NCI-H2227 treated with DMSO at 0.1 percent for 48 hours (cell line): ENCODE results near the gene C11orf52.
A peak's percentile ranks its signal among the peaks of the same experiment; 100 is the strongest.
"Not testable (repeated sequence)": the region's sequence is repeated elsewhere in the genome, so short reads cannot be mapped to it uniquely, and the experiment has no call there.

Experiments
- DNase-seq: peaks from one replicate; lab custom pipeline; 2025; lab: John Stamatoyannopoulos, UW

Gene C11orf52

DNA sequence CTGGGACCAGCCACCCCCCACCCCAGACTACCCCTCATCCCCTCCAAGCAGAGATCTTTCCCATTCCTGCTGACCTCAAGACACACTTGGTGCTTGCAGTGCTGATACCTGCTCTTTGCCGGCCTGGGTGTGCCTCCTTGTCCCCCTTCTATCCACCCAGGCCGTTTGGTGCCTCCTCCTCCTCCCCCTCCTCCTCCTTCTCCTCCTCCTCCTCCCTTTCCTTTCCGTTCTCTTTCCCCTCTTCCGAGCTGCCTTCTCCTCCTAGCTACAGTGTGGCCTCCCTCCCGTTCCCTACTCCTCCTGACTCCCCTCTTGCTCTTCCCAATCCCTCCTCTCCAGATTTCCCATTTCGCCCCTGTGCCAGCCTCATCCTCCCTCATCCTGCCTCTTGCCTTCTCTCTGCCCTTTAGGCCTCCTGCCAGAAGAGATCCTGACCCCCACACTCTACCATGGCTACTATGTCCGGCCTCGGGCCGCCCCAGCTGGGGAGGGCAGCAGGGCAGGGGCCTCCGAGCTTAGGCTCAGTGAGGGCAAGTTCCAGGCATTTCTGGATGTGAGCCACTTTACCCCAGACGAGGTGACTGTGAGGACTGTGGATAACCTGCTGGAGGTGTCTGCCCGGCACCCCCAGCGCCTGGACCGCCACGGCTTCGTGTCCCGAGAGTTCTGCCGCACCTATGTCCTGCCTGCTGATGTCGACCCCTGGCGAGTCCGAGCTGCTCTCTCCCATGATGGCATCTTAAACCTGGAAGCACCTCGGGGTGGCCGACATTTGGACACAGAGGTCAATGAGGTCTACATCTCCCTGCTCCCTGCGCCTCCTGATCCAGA is 5.5 kb upstream of the C11orf52 start:
- no peak for DNase-seq

- DNase-seq: no peak
Measured at GRCh38 chr11:111913997-111914396, 4.7 kb upstream of the C11orf52 start.

DNA sequence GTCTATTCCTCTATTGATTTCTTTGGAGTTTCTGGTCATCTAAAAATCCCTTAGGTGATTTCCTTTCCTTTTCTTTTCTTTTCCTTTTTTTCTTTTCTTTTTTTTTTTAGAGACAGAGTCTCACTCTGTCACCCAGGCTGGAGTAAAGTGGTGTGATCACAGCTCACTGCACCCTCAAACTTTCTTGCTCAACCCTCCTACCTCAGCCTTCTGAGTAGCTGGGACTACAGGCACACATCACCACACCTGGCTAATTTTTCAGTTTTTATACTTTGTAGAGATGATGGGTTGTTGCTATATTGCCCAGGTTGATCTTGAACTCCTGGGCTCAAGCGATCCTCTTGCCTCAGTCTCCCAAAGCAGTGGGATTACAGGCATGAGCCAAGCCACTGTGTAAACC is 1.9 kb upstream of the C11orf52 start:
- DNase-seq: no peak

DNA sequence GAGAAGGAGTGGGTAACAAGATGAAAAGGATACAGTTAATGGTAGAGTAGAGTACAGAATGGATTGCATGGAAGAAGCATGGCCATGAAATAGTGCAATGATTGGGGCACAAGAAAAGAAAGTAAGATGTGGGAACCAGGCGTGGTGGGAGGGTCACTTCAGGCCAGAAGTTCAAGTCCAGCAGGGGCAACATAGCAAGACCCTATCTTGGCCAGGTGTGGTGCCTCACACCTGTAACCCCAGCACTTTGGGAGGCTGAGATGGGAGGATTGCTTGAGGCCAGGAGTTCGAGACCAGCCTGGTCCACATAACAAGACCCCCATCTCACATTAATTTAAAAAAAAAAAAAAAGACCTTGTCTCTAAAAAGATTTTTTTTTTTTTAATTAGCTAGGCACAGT is 1.4 kb upstream of the C11orf52 start:
- DNase-seq: no peak

GRCh38 chr11:111917788-111918187 is 925 bp upstream of the C11orf52 start:
- no peak for DNase-seq

DNA sequence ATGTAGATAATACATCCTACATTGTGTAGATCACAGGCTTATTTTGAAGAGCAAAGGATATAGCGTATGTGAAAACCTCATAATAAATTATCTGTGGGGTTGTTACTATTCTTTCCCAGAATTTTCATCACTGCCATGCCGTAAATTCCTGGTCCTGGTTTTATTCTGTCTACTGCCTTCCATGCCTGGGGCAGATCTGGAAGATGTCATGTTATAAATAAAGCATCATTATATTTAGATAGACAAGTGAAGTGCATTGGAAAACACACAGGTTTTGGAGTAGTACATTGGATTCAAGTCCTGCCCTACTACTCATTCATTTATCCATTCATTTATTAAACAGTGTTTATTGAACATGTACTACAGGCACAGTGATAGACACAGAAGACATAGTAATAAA is 2.2 kb downstream of the C11orf52 start:
- no peak for DNase-seq

- DNase-seq: no peak
Measured at GRCh38 chr11:111921541-111922230, 3.0 kb downstream of the C11orf52 start.

DNA sequence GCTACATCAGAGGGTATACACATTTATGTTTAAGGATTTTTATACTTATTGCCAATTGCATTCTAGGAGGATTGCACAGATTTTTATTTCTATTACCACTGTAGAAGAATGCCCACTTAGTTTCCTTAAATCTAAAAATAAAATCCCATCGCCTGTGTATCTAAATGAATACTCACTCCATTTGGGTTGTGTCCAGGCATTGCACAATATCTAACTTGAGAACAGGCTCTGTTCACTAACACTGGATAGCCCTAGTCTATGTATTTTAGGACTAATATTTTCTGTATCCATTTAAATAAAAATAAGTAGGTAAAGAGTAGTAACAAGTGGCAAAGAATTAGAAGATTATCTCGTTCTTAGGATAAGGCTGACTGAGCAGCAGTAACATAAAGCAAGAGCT is 4.1 kb downstream of the C11orf52 start:
- DNase-seq: no peak

GRCh38 chr11:111923351-111923788 is 4.7 kb downstream of the C11orf52 start:
- DNase-seq: no peak

- no peak for DNase-seq
Measured at GRCh38 chr11:111923951-111924350, 5.2 kb downstream of the C11orf52 start.

DNA sequence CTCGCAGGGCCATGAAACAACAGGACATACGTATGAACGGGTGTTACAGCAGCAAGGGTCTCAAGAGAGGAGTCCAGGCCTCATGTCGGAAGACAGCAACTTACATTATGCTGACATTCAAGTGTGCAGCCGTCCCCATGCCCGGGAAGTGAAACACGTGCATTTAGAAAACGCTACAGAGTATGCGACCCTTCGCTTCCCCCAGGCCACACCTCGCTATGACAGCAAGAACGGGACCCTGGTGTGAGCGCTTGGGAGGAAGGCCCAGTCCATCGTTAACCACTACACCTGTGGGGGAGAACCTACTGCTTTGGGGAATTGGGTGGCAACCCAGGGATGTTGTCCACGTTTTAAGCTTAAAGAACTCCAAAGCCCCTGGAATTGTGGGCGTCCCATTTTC is 7.2 kb downstream of the C11orf52 start:
- no peak for DNase-seq

GRCh38 chr11:111926505-111927391 is 8.0 kb downstream of the C11orf52 start:
- DNase-seq: peak; percentile 90

GRCh38 chr11:111930472-111930871 is 11.8 kb downstream of the C11orf52 start:
- no peak for DNase-seq

DNA sequence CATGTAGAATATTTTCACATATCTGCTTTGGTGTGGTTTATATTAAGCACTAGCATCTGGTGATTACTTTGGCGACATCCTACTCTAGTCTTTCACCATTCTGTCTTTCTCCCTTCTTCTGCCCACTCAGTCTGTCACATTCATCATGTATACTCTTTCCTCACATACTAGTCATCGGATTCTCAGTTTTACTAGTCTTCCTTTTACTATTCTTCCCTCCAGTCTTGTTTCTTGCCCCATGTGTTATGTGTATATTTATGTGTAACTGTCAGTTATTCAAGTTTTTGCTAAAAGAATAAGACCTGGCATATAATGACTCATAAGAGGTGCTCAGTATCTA is 13.9 kb downstream of the C11orf52 start:
- no peak for DNase-seq

DNA sequence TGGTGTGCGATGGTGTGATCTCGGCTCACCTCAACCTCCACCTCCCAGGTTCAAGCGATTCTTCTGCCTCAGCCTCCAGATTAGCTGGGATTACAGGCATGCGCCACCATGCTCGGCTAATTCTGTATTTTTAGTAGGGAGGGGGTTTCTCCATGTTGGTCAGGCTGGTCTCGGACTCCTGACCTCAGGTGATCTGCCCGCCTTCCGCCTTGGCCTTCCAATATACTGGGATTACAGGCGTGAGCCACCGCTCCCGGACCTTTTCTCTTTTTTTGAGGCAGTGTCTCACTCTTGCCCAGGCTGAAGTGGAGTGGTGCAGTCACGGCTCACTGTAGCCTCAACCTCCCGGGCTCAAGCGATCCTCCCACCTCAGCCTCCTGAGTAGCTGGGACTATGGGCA is 14.5 kb downstream of the C11orf52 start:
- not testable (repeated sequence) for DNase-seq

GRCh38 chr11:111933872-111934271 is 15.2 kb downstream of the C11orf52 start:
- no peak for DNase-seq

- no peak for DNase-seq
Measured at GRCh38 chr11:111934306-111934705, 15.6 kb downstream of the C11orf52 start.

GRCh38 chr11:111935317-111936039 is 16.8 kb downstream of the C11orf52 start:
- DNase-seq: no peak

- DNase-seq: no peak
Measured at GRCh38 chr11:111936040-111936540, 17.4 kb downstream of the C11orf52 start.

DNA sequence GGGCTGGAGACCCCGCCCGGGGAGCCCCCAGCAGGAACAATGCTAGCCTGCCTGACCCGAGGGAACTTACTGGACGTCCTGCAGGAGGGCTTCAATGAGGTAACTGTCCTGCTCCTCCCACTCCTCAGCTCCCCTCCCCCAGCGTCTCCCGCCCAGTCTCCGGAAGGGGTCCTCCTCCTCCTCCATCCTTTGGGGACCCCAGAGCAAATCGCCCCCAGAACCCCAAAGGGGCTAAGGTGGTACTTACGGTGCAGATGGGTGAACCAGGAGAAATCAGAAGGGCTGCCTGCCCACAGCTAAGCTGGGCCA is 18.7 kb downstream of the C11orf52 start:
- no peak for DNase-seq

DNA sequence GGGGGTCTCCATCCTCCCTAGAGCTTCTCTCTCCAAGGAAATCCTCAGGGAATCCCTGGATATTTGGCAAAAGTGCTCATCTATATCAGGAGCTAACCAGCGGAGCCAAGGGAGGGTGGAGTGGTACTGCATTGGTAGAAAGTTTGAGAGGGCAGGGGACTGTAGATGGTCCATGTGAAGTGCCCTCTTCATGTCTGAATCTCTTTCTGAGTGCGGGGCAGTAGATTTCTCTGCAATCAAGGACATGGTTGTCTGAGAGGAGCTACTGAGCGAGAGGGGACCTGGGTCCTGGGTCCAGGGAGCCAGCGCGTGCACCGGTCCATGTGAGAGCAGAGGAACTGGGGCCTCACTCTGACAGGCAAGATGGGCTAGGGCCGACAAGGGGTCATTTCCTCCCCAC is 19.1 kb downstream of the C11orf52 start:
- no peak for DNase-seq

- DNase-seq: no peak
Measured at GRCh38 chr11:111938687-111939160, 20.0 kb downstream of the C11orf52 start.
